GM23248 (cell line): Measurements from ENCODE around the gene DENND1A. TPM values are rescaled to one million over a fixed set of nuclear protein-coding genes. Genes with fewer than 3 reads are reported as not detected.

Experiments
- DNase-seq: peaks from one replicate; pipeline ENCODE4 v3.0.0-alpha.2; 2015
- H2AFZ ChIP-seq: fragments of 200-600 bp; sonication (generic); 2 replicates; pipeline ENCODE4 v1.6.1; 2016; ENCODE audit warnings: antibody characterized with exemption
- H3F3A ChIP-seq: fragments of 200-600 bp; sonication (generic); 2 replicates; pipeline ENCODE4 v1.6.1; 2016; ENCODE audit warnings: mild to moderate bottlenecking, antibody characterized with exemption, mixed run types; ENCODE audit not compliant: insufficient read depth
- H3K27ac ChIP-seq: fragments of 200-600 bp; sonication (generic); 2 replicates; pipeline ENCODE4 v1.5.1; 2016; ENCODE audit warnings: mild to moderate bottlenecking
- H3K27me3 ChIP-seq: fragments of 200-600 bp; sonication (generic); replicated peaks from 2 replicates; pipeline ENCODE4 v1.6.1; 2016; ENCODE audit warnings: mild to moderate bottlenecking; ENCODE audit not compliant: insufficient read depth
- H3K36me3 ChIP-seq: fragments of 200-600 bp; sonication (generic); 2 replicates; pipeline ENCODE4 v1.6.1; 2016; ENCODE audit warnings: low read depth, mild to moderate bottlenecking
- H3K4me1 ChIP-seq: fragments of 200-600 bp; sonication (generic); 2 replicates; pipeline ENCODE4 v1.6.1; 2016; ENCODE audit warnings: mild to moderate bottlenecking; ENCODE audit not compliant: insufficient read depth
- H3K4me2 ChIP-seq: fragments of 200-600 bp; sonication (generic); one replicate; pipeline ENCODE4 v1.6.1; 2016; ENCODE audit warnings: mild to moderate bottlenecking; ENCODE audit not compliant: unreplicated experiment
- H3K4me3 ChIP-seq: fragments of 200-600 bp; sonication (generic); 2 replicates; pipeline ENCODE4 v1.5.1; 2016; ENCODE audit warnings: mild to moderate bottlenecking
- H3K79me2 ChIP-seq: fragments of 200-600 bp; sonication (generic); 2 replicates; pipeline ENCODE4 v1.6.1; 2016; ENCODE audit warnings: mild to moderate bottlenecking; ENCODE audit not compliant: insufficient read depth
- H3K9ac ChIP-seq: fragments of 200-600 bp; sonication (generic); 2 replicates; pipeline ENCODE4 v1.6.1; 2016; ENCODE audit warnings: mild to moderate bottlenecking
- H3K9me2 ChIP-seq: fragments of 200-600 bp; sonication (generic); 2 replicates; pipeline ENCODE4 v1.6.1; 2016; ENCODE audit warnings: mixed run types, mild to moderate bottlenecking, moderate library complexity; ENCODE audit not compliant: insufficient read depth
- H3K9me3 ChIP-seq: fragments of 200-600 bp; sonication (generic); one replicate; pipeline ENCODE4 v1.6.1; 2017; ENCODE audit warnings: low read depth
- H4K20me1 ChIP-seq: fragments of 200-600 bp; sonication (generic); 2 replicates; pipeline ENCODE4 v1.6.0; 2016; ENCODE audit not compliant: insufficient read depth
- EZH2 ChIP-seq: fragments of 200-600 bp; sonication (generic); IDR thresholded peaks from 2 replicates; pipeline ENCODE4 v1.6.1; 2018; ENCODE audit warnings: antibody characterized with exemption, mild to moderate bottlenecking; ENCODE audit not compliant: insufficient read depth, poor library complexity, severe bottlenecking
- EZH2phosphoT487 ChIP-seq: fragments of 200-600 bp; sonication (generic); IDR thresholded peaks from 2 replicates; pipeline ENCODE4 v1.6.1; 2018; ENCODE audit warnings: antibody characterized with exemption, moderate library complexity, mild to moderate bottlenecking, low read depth; ENCODE audit not compliant: insufficient read depth
- WGBS, 2 experiments: methylation state at CpG; one replicate each; pipeline ENCODE4 v1.1.6; 2015 to 2017; ENCODE audit warnings: low lambda C conversion rate in 2 of 2, low coverage in 1 of 2; ENCODE audit errors: missing lambda C conversion rate in 2 of 2; 5-methylcytosine and 5-hydroxymethylcytosine counted together
- in situ Hi-C: fragments of 300-500 bp; cut with MboI; formaldehyde crosslinking; loops from 2 replicates; pipeline ENCODE4 v1.15.0; 2020
- polyA plus RNA-seq: library from polyadenylated mRNA; unstranded; fragments of >200 nt; fragmentation: Nextera tagmentation; extraction: Ambion mirVana; gene quantifications from 2 replicates; pipeline ENCODE4 v1.2.1, GENCODE V29; 2016
- total RNA-seq: library from RNA; depleted of rRNA; stranded (reverse); fragments of >200 nt; shearing (Covaris generic); gene quantifications from 2 replicates; pipeline ENCODE4 v1.2.3, GENCODE V29; 2014

DENND1A gene
- total and polyA plus RNA-seq, 2 experiments from 2014 or later, result 13.2 to 16.4 TPM

DNA sequence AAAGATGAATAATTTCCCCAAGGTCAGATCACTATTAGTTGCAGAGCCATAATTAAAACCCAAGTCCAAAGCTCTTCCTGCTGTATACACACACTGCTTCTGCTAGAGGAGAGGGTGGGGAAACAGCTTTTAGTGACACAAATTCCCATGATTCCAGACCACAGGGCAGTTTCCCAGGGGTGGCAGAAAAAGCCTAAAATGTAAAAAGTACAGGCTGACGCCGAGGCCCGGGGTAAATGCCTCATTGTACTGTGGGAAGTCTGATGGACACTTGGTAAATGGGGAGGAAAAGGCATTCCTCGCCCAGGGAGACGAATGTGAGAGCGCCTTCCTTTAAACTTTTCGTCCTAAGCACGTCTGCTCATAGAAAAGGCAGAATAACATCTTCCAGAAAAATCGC lies 65.7 kb downstream of the DENND1A start:
- Histone ChIP-seq H3K9ac (no peak overlapping the region), H3K9me3 (no peaks in the 10 kb centered on the region), H3K27ac (no peak overlapping the region), H3F3A (no peaks in the 10 kb centered on the region), H4K20me1 (peaks cover 4% of the 10 kb centered on the region; the same call in 1 of the 2 replicates), H3K36me3 (no peaks in the 10 kb centered on the region), H3K4me1 (no peaks in the 10 kb centered on the region), H3K9me2 (no peaks in the 10 kb centered on the region), H3K4me2 (no peak overlapping the region), H2AFZ (no peak overlapping the region), H3K4me3 (no peak overlapping the region), H3K79me2 (peaks cover 4% of the 10 kb centered on the region), H3K27me3 (no peaks in the 10 kb centered on the region)
- WGBS, 2 experiments, result 86 to 89% methylated on average over 9 of the region's 9 CpGs
- TF ChIP-seq EZH2phosphoT487, result no peak
- no peak for TF ChIP-seq EZH2
- in situ Hi-C loops, result no loop called here
- no peak for DNase-seq

DNA sequence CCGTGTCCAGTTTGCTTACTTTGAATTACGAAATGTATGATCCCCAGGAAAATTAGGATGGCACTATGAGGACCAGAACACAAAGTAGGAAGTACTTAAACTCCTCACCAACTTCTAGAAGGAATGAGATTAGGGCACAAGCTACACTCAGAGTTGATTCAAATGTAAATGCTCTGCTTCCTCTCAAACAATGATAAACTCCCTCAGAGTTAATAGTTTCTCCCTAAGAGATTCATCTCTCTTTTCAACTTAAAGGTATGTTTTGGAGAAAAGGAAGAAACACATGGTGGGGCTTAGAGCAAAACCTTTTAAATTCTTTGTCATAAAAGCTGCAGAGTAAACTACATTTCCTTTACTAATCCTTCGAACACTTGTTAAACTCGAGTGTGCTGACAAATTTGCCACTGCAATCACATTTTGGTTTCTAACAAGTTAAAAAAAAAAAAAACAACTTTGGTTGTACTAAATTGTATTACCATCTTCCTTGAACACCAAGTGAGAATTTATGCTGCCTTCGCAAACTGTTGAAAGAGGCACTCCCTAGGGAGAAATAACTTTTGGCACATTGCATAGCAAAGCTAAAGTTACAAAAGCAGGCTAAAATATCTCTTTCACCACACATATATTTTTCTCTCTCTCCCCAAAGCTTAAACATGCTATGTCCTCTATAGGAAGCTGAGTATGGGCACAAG lies 66.6 kb downstream of the DENND1A start:
- H3K4me2 ChIP-seq, result no peak overlapping the region
- H3K27me3 ChIP-seq, result no peaks in the 10 kb centered on the region
- 70 to 75% methylated on average over 5 of the region's 5 CpGs for WGBS, 2 experiments
- H2AFZ ChIP-seq, result no peak overlapping the region
- peaks cover 4% of the 10 kb centered on the region for H3K79me2 ChIP-seq
- H3F3A ChIP-seq, result no peaks in the 10 kb centered on the region
- TF ChIP-seq EZH2phosphoT487, result no peak
- peak; percentile 28 for DNase-seq
- H3K4me1 ChIP-seq, result no peaks in the 10 kb centered on the region
- no peak overlapping the region for H3K9ac ChIP-seq
- H3K36me3 ChIP-seq, result no peaks in the 10 kb centered on the region
- no peak overlapping the region for H3K27ac ChIP-seq
- no peaks in the 10 kb centered on the region for H3K9me3 ChIP-seq
- in situ Hi-C loops, result no loop called here
- H3K9me2 ChIP-seq, result no peaks in the 10 kb centered on the region
- H4K20me1 ChIP-seq, result peaks cover 4% of the 10 kb centered on the region; the same call in 1 of the 2 replicates
- no peak overlapping the region for H3K4me3 ChIP-seq

DNA sequence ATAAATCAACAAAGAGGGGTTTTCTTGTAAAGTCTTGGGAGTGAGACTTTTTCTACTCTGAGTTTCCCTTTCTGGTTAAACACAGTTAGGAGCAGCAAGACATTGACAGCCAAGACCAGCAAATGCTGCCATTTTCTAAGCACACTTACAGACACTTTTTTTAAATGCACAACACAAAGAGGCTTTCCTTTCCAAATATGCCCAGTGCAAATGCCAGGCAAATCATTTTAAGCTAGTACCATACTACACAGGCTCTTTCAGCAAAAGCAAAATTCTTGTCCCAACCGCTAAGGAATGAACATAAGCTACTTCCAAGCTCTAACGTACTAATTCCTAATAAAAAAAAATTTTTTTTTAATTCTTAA lies 68.2 kb downstream of the DENND1A start:
- in situ Hi-C loops, result no loop called here
- no peaks in the 10 kb centered on the region for H3K9me2 ChIP-seq
- no peak for TF ChIP-seq EZH2
- 96 to 100% methylated on average over 2 of the region's 2 CpGs for WGBS, 2 experiments
- no peaks in the 10 kb centered on the region for H3K9me3 ChIP-seq
- no peaks in the 10 kb centered on the region for H3K4me1 ChIP-seq
- no peak overlapping the region for H3K27ac ChIP-seq
- H3K4me2 ChIP-seq, result no peak overlapping the region
- no peak overlapping the region for H2AFZ ChIP-seq
- peaks cover 4% of the 10 kb centered on the region; the same call in 1 of the 2 replicates for H4K20me1 ChIP-seq
- no peaks in the 10 kb centered on the region for H3K36me3 ChIP-seq
- DNase-seq, result no peak
- H3K27me3 ChIP-seq, result no peaks in the 10 kb centered on the region
- no peaks in the 10 kb centered on the region for H3F3A ChIP-seq
- no peak overlapping the region for H3K4me3 ChIP-seq
- H3K9ac ChIP-seq, result no peak overlapping the region
- peaks cover 13% of the 10 kb centered on the region for H3K79me2 ChIP-seq

DNA sequence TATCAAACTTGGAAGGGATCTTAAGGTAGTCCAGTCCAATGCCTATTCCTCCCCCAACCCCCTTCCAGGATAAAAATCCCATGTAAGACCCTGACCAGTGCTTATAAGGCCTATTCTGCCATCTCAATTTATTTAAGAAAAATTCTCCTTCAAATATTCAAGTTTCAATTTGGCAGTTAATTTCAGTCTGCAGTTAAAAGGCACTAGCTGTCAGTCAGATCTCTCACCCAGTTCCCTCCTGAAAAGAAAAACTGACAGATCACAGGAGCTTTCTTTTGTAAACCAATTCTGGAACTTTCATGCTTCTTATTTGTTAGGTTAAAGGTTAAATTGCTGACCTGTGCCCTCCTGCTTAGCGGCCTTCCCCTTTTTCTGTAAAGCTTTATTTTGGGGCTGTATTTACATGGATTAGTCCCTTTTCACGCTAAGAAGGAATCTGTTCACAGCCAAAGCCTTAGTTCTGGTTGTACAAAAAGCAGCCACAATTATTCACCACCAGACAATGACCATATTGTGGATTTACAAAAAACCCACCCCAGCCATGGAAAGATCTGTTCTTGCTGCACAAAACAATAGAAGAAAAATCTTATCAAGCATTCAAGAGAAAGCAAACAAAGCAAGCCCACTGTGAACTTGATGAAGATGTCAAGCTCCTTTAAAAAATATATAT lies 68.7 kb downstream of the DENND1A start:
- peaks cover 4% of the 10 kb centered on the region; the same call in 1 of the 2 replicates for H4K20me1 ChIP-seq
- H3K4me2 ChIP-seq, result no peak overlapping the region
- peaks cover 13% of the 10 kb centered on the region for H3K79me2 ChIP-seq
- no peak overlapping the region for H3K27ac ChIP-seq
- no peak for DNase-seq
- no peaks in the 10 kb centered on the region for H3K9me2 ChIP-seq
- in situ Hi-C loops, result no loop called here
- H3K4me1 ChIP-seq, result no peaks in the 10 kb centered on the region
- no peaks in the 10 kb centered on the region for H3F3A ChIP-seq
- no peaks in the 10 kb centered on the region for H3K36me3 ChIP-seq
- H3K9ac ChIP-seq, result no peak overlapping the region
- TF ChIP-seq EZH2phosphoT487, result no peak
- no peak for TF ChIP-seq EZH2
- no peak overlapping the region for H3K4me3 ChIP-seq
- WGBS, 2 experiments, result 95 to 100% methylated on average over 2 of the region's 2 CpGs
- no peaks in the 10 kb centered on the region for H3K27me3 ChIP-seq
- H3K9me3 ChIP-seq, result no peaks in the 10 kb centered on the region
- H2AFZ ChIP-seq, result no peak overlapping the region

DNA sequence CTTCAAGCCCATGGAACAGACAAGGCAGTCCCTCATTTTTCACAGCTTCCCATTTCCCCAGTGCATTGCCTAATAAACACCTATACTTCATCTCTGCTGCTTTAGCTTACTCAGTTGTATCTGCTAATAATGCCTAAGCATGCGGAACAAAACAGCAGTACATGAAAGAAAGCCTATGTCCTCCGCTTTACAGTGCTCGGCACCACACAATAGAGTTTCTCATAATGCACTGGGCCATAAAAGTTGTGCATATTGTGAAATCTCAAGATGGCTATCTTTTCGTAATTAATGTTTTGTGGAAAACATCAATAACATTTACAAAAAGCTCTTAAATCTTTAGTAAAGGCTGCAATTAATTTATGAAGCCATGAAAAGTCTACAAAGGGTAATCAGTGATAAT lies 69.3 kb downstream of the DENND1A start:
- no peaks in the 10 kb centered on the region for H3K27me3 ChIP-seq

More for the DNA sequence above, 69.3 kb downstream of the DENND1A start:
- TF ChIP-seq EZH2phosphoT487, result no peak
- no peak for TF ChIP-seq EZH2
- Histone ChIP-seq H3K9me2 (no peaks in the 10 kb centered on the region), H3K79me2 (peaks cover 13% of the 10 kb centered on the region), H3K9ac (no peak overlapping the region), H2AFZ (no peak overlapping the region), H3K9me3 (no peaks in the 10 kb centered on the region), H4K20me1 (no peaks in the 10 kb centered on the region), H3K4me3 (no peak overlapping the region), H3K36me3 (no peaks in the 10 kb centered on the region), H3K4me2 (no peak overlapping the region), H3F3A (no peaks in the 10 kb centered on the region), H3K27ac (no peak overlapping the region), H3K4me1 (no peaks in the 10 kb centered on the region)
- WGBS, 2 experiments, result 94 to 96% methylated on average over 4 of the region's 4 CpGs
- in situ Hi-C loops, result no loop called here
- DNase-seq, result no peak
